GM12864 (cell line): Measurements from ENCODE around the gene AMIGO2.
"Not testable (repeated sequence)": the region's sequence is repeated elsewhere in the genome, so short reads cannot be mapped to it uniquely, and the experiment has no call there.

ENCODE experiments used
- DNase-seq: peaks from one replicate; pipeline ENCODE4 v3.0.0-alpha.2; 2011; ENCODE audit warnings: low read depth
- H3K4me3 ChIP-seq: 2 replicates; pipeline ENCODE4 v1.5.1; 2011; ENCODE audit warnings: mild to moderate bottlenecking, low read depth, low read length, control low read depth
- CTCF ChIP-seq: IDR thresholded peaks from 2 replicates; pipeline ENCODE4 v1.5.1; 2011; ENCODE audit warnings: low read depth, mild to moderate bottlenecking, moderate library complexity, low read length, control low read depth, inconsistent platforms; ENCODE audit errors: missing control alignments

The AMIGO2 gene

GRCh38 chr12:47079468-47079980 is at the start of gene AMIGO2, which contains the start of gene PCED1B:
TSS of gene AMIGO2 (minus strand) at chr12:47079959. CDS start at chr12:47079002, 957 bp downstream.
TSS of gene PCED1B (plus strand) at chr12:47079621. CDS start at chr12:47235064, 155,443 bp downstream.
- peak within 1 kb of the TSS; percentile 53 for H3K4me3 ChIP-seq
- TF ChIP-seq CTCF = peak; percentile 39
- no peak for DNase-seq

GRCh38 chr12:47126246-47126645 is 46.5 kb upstream of the AMIGO2 start:
- TF ChIP-seq CTCF = no peak
- DNase-seq = no peak
- H3K4me3 ChIP-seq = no peak overlapping the region

GRCh38 chr12:47124451-47124850 is 44.7 kb upstream of the AMIGO2 start:
- TF ChIP-seq CTCF = no peak
- DNase-seq = no peak
- no peak overlapping the region for H3K4me3 ChIP-seq

- DNase-seq = no peak
- H3K4me3 ChIP-seq = no peak overlapping the region
- TF ChIP-seq CTCF = no peak
Observed at GRCh38 chr12:47123730-47124129, 44.0 kb upstream of the AMIGO2 start.

- no peak for DNase-seq
- TF ChIP-seq CTCF = no peak
Observed at GRCh38 chr12:47122602-47123001, 42.8 kb upstream of the AMIGO2 start.

GRCh38 chr12:47121146-47121545 is 41.4 kb upstream of the AMIGO2 start:
- no peak overlapping the region for H3K4me3 ChIP-seq
- DNase-seq = no peak
- no peak for TF ChIP-seq CTCF

More at GRCh38 chr12:47122602-47123001, 42.8 kb upstream of the AMIGO2 start:
- H3K4me3 ChIP-seq = no peak overlapping the region

- DNase-seq = no peak
- H3K4me3 ChIP-seq = no peak overlapping the region
- TF ChIP-seq CTCF = no peak
Observed at GRCh38 chr12:47120736-47121135, 41.0 kb upstream of the AMIGO2 start.

- not testable (repeated sequence) for H3K4me3 ChIP-seq, DNase-seq
Observed at GRCh38 chr12:47117305-47117704, 37.5 kb upstream of the AMIGO2 start.
